ENCODE results near the gene DROSHA.
"Not testable (repeated sequence)": the region's sequence is repeated elsewhere in the genome, so short reads cannot be mapped to it uniquely, and the experiment has no call there.

DROSHA gene

GRCh38 chr5:31375999-31376720, 155.7 kb downstream of the DROSHA start:
- DNase-seq, result no peak

GRCh38 chr5:31372124-31372523, 159.8 kb downstream of the DROSHA start:
- no peak for DNase-seq

GRCh38 chr5:31366941-31367340, 165.0 kb downstream of the DROSHA start:
- no peak for DNase-seq

GRCh38 chr5:31365776-31366175, 166.1 kb downstream of the DROSHA start:
- DNase-seq, result no peak

- no peak for DNase-seq
Observed at GRCh38 chr5:31364881-31365636, 166.8 kb downstream of the DROSHA start.

GRCh38 chr5:31362931-31363568, 168.8 kb downstream of the DROSHA start:
- no peak for DNase-seq

- no peak for DNase-seq
Observed at GRCh38 chr5:31362529-31362900, 169.4 kb downstream of the DROSHA start.

GRCh38 chr5:31361704-31362528, 170.0 kb downstream of the DROSHA start:
- DNase-seq, result not testable (repeated sequence)

GRCh38 chr5:31361234-31361633, 170.7 kb downstream of the DROSHA start:
- DNase-seq, result no peak

- no peak for DNase-seq
Observed at GRCh38 chr5:31359839-31360238, 172.1 kb downstream of the DROSHA start.

- no peak for DNase-seq
Observed at GRCh38 chr5:31357038-31357437, 174.9 kb downstream of the DROSHA start.

GRCh38 chr5:31355337-31355736, 176.6 kb downstream of the DROSHA start:
- no peak for DNase-seq
